Motor neuron (in vitro differentiated cells): ENCODE results near the gene SEPTIN5. TPM values are rescaled to one million over a fixed set of nuclear protein-coding genes. Genes with fewer than 3 reads are reported as not detected.

ENCODE experiments used
- ATAC-seq, 8 experiments: fragments of 200-7000 bp; cut with Tn5 transposase; replicated peaks in 6 of 8; 2 replicates each; pipeline ENCODE4 v1.8.0; 2021; ENCODE audit warnings: mild to moderate bottlenecking in 8 of 8, moderate library complexity in 8 of 8
- H3K27ac ChIP-seq, 2 donors: fragments of 250-450 bp; sonication (Bioruptor Pico); 2 replicates each; pipeline ENCODE4 v1.9.0; 2021; ENCODE audit warnings: antibody characterized with exemption in 2 of 2, mild to moderate bottlenecking in 2 of 2, moderate library complexity in 1 of 2
- H3K4me1 ChIP-seq, 2 donors: fragments of 250-450 bp; sonication (Bioruptor Pico); replicated peaks in 1 of 2; 2 replicates each; pipeline ENCODE4 v1.6.1; 2021; ENCODE audit warnings: antibody characterized with exemption in 2 of 2, mild to moderate bottlenecking in 2 of 2, moderate library complexity in 1 of 2
- H3K4me3 ChIP-seq, 5 donors: fragments of 250-450 bp; sonication (Bioruptor Pico); 2 replicates each; pipeline ENCODE4 v1.9.0; 2021; ENCODE audit warnings: antibody characterized with exemption in 5 of 5, mild to moderate bottlenecking in 5 of 5, moderate library complexity in 4 of 5
- WGBS, 10 experiments: fragments of 450-650 bp; shearing (Covaris generic); methylation state at CpG; one replicate each; pipeline ENCODE4 v1.0.0; 2022; 5-methylcytosine and 5-hydroxymethylcytosine counted together
- in situ Hi-C, 9 experiments: fragments of 400-800 bp; cut with MboI; loops; one replicate each; pipeline ENCODE4 v1.15.0; 2021; ENCODE audit warnings: low sequenced_read_pairs in 9 of 9, low pct_unique_long_range_greater_than_20kb in 2 of 9; ENCODE audit not compliant: unreplicated experiment in 9 of 9
- total RNA-seq, 8 experiments: library from RNA; unstranded; fragments of 300-600 nt; gene quantifications; 2 replicates each; pipeline versions ENCODE4 v1.2.3 to v1.2.4, GENCODE V29; 2022

SEPTIN5 gene
- 10 to 100 TPM; 10.4 to 70.3 (median 46.3) TPM for total RNA-seq

GRCh38 chr22:19714312-19715187, at the start of gene SEPTIN5:
Gene SEPTIN5, plus strand, starts transcription at chr22:19714503. Its CDS starts 86 bp downstream, at chr22:19714589.
- in situ Hi-C loops: loop anchor here in 1 of 9 experiments (25.0 kb wide), 1 partner anchor 198 kb away; no protein-coding TSS in a partner anchor
- Histone ChIP-seq H3K4me3 (peak within 1 kb of the TSS; percentile 40 to 90 (median 66)), H3K4me1 (peaks cover 20 to 23% of the 10 kb centered on the region in 2 donors), H3K27ac (peak within 1 kb of the TSS; percentile 9 to 40)
- no CpG with 5 or more reads among the region's 106 CpGs for WGBS, 10 experiments
- ATAC-seq: peak; percentile 4 to 56 (median 34)

- Histone ChIP-seq H3K4me3 (no peak overlapping the region), H3K4me1 (peaks cover 10 to 23% of the 10 kb centered on the region in 2 donors), H3K27ac (no peak overlapping the region)
- no peak for ATAC-seq
- 64 to 97% (median 93%) methylated on average over 4 to 16 of the region's 19 CpGs; no CpG with 5 or more reads in 2 of the 10 experiments for WGBS, 10 experiments
- in situ Hi-C loops: no loop called here
Observed at GRCh38 chr22:19664951-19665783, 49.1 kb upstream of the SEPTIN5 start.

GRCh38 chr22:19665784-19666672, 48.3 kb upstream of the SEPTIN5 start:
- no peak for ATAC-seq
- 50 to 100% (median 80%) methylated on average over 1 to 7 of the region's 26 CpGs; no CpG with 5 or more reads in 5 of the 10 experiments for WGBS, 10 experiments
- Histone ChIP-seq H3K4me1 (peaks cover 10 to 23% of the 10 kb centered on the region in 2 donors), H3K4me3 (no peak overlapping the region), H3K27ac (no peak overlapping the region)
- in situ Hi-C loops: no loop called here

DNA sequence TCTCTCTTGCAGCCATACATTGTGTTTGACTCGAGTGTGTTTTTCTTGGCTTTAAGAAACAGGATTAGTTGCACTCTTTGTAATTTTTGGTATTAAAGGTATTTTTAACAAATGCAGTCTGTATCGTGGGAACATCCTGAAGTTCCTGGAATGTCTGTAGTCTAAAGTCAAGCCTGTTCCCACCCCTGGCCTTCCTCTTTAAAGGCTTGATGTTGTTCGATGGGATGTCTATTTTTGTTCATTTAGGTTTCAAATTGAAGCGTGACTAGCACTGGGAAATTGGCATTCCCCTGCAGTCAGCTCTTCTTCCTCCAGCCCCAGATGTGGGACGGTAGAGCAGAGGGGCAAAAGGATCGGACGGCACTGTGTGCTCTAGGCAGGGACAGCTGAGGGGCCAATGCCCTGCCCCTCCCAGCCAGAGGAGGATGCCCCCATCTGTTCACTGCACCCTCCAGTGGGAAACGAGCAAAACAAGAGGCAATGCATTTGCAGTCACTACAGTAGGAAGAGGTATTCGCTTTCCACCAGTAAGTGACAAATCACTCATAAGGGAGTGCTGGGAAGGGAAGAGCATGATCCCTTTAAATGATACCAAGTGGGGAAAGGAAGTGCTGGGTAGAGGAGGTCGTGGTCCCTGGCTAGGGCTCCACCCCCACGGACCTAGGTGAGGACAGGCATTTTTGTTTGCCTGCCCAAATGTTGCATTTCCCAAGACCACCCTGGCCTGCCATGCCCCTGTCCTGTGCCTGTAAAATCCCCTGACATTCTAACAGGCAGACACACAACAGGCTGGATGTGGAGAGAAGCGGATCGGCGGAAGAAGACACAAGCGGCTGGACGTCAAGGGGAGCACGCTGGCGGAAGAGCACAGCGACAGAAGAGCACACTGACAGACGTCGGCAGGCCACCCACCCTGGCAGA, 47.4 kb upstream of the SEPTIN5 start:
- H3K27ac ChIP-seq: no peak overlapping the region
- peaks cover 10 to 23% of the 10 kb centered on the region in 2 donors for H3K4me1 ChIP-seq
- 27 to 84% (median 62%) methylated on average over 2 to 14 of the region's 21 CpGs; no CpG with 5 or more reads in 1 of the 10 experiments for WGBS, 10 experiments
- ATAC-seq: no peak
- no peak overlapping the region for H3K4me3 ChIP-seq
- in situ Hi-C loops: no loop called here

- in situ Hi-C loops: no loop called here
- whole genome bisulfite sequencing, 10 experiments: 23 to 93% (median 65%) methylated on average over 1 to 13 of the region's 19 CpGs; no CpG with 5 or more reads in 1 of the 10 experiments
- H3K27ac ChIP-seq: no peak overlapping the region
Observed at GRCh38 chr22:19667872-19668740, 46.2 kb upstream of the SEPTIN5 start.

DNA sequence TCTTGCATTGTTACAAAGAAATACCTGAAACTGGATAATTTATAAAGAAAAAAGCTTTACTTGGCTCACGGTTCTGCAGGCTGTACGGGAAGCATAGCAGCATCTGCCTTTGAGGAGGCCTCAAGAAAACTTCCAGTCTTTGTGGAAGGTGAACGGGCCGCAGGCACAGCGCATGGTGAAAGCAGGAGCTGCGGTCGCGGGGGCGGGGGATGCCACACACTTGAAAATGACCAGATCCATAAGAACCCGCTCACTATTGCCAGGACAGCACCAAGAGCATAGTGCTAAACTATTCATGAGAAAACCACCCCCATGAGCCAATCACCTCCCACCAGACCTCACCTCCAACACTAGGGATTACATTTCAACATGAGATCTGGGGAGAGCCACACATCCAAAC, 45.6 kb upstream of the SEPTIN5 start:
- no peak for ATAC-seq
- Histone ChIP-seq H3K27ac (no peak overlapping the region), H3K4me1 (peaks cover 4 to 15% of the 10 kb centered on the region in 2 donors), H3K4me3 (no peak overlapping the region)
- WGBS, 10 experiments: 0 to 95% (median 86%) methylated on average over 1 to 10 of the region's 10 CpGs; no CpG with 5 or more reads in 4 of the 10 experiments
- in situ Hi-C loops: no loop called here

More at GRCh38 chr22:19667872-19668740, 46.2 kb upstream of the SEPTIN5 start:
- H3K4me1 ChIP-seq: peaks cover 10 to 21% of the 10 kb centered on the region in 2 donors
- no peak for ATAC-seq
- no peak overlapping the region for H3K4me3 ChIP-seq

DNA sequence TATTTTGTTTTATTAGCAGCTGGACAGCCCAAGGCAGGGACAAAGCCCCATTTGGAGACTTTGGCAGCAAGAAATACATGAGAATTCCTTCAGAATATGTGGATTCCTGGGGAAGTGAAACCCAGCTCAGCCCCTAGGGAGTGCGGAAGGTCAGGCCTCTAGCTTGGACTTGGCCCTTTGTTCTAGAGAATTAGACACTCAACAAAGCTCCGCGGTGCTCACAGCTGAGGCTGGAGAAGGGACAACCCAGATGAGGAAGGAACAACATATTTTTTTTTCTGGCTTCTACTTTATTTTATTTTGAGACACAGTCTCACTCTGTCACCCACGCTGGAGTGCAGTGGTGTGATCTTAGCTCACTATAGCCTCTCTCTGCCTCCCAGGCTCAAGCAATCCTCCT, 44.7 kb upstream of the SEPTIN5 start:
- Histone ChIP-seq H3K4me3 (no peak overlapping the region), H3K27ac (no peak overlapping the region), H3K4me1 (peaks cover 0 to 6% of the 10 kb centered on the region in 2 donors)
- in situ Hi-C loops: no loop called here
- 18 to 82% (median 68%) methylated on average over 1 to 4 of the region's 4 CpGs; no CpG with 5 or more reads in 4 of the 10 experiments for WGBS, 10 experiments
- no peak for ATAC-seq

- 32 to 100% (median 80%) methylated on average over 1 to 3 of the region's 3 CpGs; no CpG with 5 or more reads in 2 of the 10 experiments for WGBS, 10 experiments
- Histone ChIP-seq H3K4me3 (no peak overlapping the region), H3K4me1 (peaks cover 0 to 3% of the 10 kb centered on the region in 2 donors), H3K27ac (no peak overlapping the region)
- ATAC-seq: no peak
- in situ Hi-C loops: no loop called here
Observed at GRCh38 chr22:19671316-19671715, 43.0 kb upstream of the SEPTIN5 start.

- 59 to 98% (median 81%) methylated on average over 3 to 8 of the region's 9 CpGs for WGBS, 10 experiments
- no peak for ATAC-seq
- in situ Hi-C loops: no loop called here
- Histone ChIP-seq H3K27ac (no peak overlapping the region), H3K4me3 (no peak overlapping the region), H3K4me1 (no peaks in the 10 kb centered on the region)
Observed at GRCh38 chr22:19672054-19672776, 42.1 kb upstream of the SEPTIN5 start.

- H3K27ac ChIP-seq: no peak overlapping the region
- 40 to 63% (median 58%) methylated on average over 1 to 4 of the region's 4 CpGs; no CpG with 5 or more reads in 4 of the 10 experiments for WGBS, 10 experiments
- in situ Hi-C loops: no loop called here
- no peak overlapping the region for H3K4me3 ChIP-seq
- no peak for ATAC-seq
- no peaks in the 10 kb centered on the region for H3K4me1 ChIP-seq
Observed at GRCh38 chr22:19673660-19674059, 40.6 kb upstream of the SEPTIN5 start.
